Breast epithelium (tissue), 3 donors: ENCODE data around the gene TYW1.
"Not testable (repeated sequence)": the region's sequence is repeated elsewhere in the genome, so short reads cannot be mapped to it uniquely, and the experiment has no call there.

Experiments
- CTCF ChIP-seq, 3 donors: fragments of 450-650 bp; IDR thresholded peaks; one replicate each; pipeline ENCODE4 v1.5.1; 2016 to 2017; ENCODE audit warnings: antibody characterized with exemption in 3 of 3, mild to moderate bottlenecking in 3 of 3, moderate library complexity in 3 of 3
- POLR2A ChIP-seq: fragments of 450-650 bp; IDR thresholded peaks from one replicate; pipeline ENCODE4 v1.6.1; 2016; ENCODE audit warnings: antibody characterized with exemption, mild to moderate bottlenecking, moderate library complexity

- TF ChIP-seq CTCF (IDR thresholded peaks at IDR 0.05); POLR2A: not testable (repeated sequence)
These were observed 196.4 kb downstream of the TYW1 start for GRCh38 chr7:67192889-67193613.
